Measurements from ENCODE around the gene PDE7B.

PDE7B gene

DNA sequence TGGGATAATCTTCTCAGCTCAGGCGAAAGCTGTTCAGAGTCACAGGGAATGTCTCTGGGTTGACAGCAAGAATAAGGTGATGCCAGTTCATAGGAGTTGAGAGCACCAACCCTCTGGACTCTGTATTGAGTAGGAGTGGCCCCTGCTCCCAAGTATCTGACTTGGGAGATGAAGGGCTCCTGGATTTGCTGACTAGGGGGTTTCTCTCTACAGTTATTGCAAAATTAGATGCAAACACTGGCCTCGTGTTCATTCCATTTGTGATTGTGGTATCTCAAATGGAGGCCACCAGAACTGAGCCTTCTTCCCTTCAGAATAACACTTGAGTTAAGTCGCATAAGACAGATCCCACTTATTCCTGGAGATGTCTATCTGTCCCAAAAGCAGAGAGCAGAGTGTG is 135.7 kb downstream of the PDE7B start:
- DNase-seq (ENCODE audit: low read depth), result no peak

DNA sequence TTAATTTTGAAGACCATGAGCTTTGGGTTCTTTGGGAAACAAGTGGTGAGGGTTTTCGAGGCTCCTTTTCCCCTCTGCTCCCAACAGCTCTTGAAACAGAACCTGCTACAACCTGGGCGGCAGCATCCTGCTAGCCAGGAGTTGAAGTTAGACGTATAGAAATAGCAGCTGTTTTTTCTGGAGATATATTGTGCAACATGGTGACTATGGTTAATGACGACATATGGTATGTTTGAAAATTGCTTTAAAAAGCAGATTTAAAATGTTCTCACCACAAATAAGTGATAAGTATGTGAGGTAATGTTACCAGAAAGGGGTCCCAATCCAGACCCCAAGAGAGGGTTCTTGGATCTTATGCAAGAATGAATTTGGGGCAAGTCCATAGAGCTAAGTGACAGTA is 138.9 kb downstream of the PDE7B start:
- DNase-seq (ENCODE audit: low read depth), result no peak

DNA sequence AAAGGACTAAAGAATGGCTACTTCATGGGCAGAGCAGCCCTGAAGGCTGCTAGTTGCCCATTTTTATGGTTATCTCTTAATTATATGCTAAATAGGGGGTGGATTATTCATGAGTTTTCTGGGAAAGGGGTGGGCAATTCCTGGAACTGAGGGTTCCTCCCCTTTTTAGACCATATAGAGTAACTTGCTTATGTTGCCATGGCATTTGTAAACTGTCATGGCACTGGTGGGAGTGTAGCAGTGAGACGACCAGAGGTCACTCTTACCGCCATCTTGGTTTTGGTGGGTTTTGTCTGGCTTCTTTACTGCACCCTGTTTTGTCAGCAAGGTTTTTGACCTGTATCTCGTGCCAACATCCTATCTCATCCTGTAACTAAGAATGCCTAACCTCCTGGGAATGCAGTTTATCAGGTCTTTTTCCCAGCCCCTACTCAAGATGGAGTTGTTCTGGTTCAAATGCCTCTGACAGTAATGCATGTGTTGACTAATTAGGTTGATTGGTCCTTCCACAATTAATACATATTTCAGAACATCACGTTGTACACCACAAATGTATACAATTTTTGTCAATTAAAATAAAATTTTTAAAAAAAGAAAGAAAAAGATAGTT is 139.5 kb downstream of the PDE7B start:
- no peak for DNase-seq (ENCODE audit: low read depth)

DNA sequence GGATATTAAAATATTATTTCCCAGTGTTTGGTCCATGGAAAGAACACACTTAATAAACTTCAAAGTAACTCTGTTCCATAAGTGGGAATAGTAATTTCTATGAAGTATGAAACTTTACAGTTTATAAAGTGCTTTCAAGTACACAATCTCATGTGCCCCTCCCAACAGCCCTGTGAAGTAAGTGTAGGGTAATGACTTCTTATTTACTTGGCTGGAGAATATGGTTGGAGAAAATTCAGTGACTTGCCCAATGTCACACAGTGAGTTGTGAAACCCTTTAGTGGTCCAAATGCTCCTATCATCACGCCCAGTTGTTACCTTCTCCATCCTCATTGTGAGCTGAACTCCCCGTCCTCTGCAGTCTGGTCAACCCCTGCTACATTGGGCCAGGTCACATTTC is 141.2 kb downstream of the PDE7B start:
- DNase-seq (ENCODE audit: low read depth), result no peak

DNA sequence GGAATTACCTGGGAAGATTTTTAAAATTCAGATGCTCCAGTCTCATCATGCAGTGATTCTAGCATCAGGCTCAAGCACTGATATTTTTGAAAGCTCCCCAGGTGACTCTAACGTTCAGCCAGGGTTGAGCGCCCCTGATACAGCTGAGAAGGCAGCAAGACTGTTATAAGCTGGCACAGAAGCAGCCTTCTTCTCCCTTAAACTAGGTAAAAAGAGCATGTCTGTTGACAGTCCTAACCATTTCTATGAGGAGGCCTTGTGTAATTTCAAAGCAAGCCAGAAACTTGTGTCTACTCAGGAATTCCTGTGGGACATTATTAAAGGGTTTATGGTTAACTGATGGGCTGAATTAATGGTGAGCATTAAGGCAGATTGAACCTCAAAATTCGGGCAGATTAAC is 141.9 kb downstream of the PDE7B start:
- no peak for DNase-seq (ENCODE audit: low read depth)

DNA sequence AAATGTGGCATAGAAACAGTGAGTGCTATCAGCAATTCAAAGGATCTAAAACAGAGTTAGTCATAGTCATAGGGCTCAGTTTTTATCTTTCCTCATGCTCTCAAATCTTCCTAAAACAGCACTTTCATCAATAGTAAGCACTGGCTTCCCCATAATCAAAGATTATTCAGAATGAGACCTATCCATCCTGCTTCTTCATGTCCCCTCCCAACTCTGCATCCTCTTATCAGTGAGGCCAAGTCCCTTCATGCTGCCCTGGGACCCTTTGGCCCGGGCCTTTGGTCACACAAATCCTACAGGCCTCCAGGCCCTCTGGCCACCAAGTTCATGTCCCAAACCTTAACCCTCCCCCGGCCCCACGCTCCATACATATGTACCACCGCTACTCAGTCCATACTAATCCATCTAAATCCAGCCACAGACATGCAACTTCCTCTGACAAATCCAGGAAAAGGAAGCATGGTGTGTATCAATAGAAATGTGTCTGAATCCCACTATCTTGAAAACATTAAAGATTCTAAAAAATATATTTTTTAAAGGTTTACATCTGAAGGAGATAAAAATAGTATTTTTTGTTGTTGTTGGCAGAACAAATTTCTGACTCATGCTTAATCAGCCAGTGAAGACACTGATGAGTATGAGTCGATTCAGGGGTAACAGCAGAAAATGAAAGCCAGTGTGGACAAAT is 143.5 kb downstream of the PDE7B start:
- peak; percentile 63 for DNase-seq (ENCODE audit: low read depth)

DNA sequence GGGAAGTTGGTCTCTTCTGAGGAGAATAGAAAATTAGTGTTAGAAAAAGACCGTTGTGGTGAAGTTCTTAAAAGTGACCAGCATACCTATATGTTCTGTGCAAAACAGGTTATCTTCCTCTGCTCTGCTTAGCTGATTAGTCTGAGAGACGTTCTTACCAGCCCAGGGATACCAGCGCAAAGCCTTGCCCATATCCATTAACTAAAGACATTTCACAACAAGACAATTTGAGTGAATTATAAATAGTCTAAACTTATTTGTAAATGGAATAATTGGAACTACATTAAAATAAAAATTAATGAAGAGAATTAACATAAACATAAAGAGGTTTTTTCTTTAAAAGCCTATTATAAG is 144.0 kb downstream of the PDE7B start:
- DNase-seq (ENCODE audit: low read depth), result no peak

DNA sequence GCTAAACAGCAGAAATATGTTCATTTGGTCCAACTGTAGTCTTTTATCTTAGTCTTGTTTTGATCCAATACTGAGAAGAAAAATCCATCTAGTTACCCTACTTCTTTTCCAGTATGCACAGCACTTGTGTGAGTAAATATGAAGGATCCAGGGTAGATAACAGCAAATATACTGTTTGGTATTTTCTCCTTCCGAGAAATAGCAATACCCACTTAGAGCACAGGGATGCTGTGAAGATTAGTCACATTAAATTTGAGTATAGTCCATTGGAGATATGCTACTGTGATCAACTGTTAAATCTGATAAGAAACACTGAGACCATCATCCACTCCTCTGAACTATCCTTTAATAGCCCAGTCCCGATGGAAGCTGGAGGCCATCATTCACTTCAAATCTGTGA is 145.2 kb downstream of the PDE7B start:
- no peak for DNase-seq (ENCODE audit: low read depth)

DNA sequence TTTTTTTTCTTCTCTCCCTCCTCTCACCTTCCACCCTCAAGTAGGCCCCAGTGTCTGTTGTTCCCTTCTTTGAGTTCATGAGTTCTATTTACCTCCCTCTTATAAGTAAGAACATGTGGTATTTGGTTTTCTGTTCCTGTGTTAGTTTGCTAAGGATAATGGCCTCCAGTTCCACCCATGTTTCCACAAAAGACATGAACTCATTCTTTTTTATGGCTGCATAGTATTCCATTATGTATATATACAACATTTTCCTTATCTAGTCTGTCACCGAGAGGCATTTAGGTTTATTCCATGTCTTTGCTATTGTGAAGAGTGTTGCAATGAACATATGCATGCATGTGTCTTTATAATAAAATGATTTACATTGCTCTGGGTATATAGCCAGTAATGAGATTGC is 147.9 kb downstream of the PDE7B start:
- no peak for DNase-seq (ENCODE audit: low read depth)

DNA sequence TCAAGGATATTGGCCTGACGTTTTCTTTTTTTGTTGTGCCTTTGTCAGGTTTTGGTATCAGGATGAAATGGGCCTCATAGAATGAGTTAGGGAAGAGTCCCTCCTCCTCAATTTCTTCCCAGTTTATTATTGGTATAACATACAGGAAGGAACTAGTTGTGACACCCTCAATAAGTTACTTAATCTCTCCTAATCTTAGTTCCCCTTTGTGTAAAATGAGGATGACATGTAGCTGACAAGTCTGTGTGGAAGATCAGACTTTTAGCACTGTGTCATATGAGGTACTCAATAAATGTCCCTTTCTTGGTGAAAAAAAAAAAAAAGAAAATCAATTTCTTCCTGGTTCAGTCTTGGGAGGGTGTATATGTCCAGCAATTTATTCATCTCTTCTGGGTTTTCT is 155.8 kb downstream of the PDE7B start:
- DNase-seq (ENCODE audit: low read depth), result no peak

DNA sequence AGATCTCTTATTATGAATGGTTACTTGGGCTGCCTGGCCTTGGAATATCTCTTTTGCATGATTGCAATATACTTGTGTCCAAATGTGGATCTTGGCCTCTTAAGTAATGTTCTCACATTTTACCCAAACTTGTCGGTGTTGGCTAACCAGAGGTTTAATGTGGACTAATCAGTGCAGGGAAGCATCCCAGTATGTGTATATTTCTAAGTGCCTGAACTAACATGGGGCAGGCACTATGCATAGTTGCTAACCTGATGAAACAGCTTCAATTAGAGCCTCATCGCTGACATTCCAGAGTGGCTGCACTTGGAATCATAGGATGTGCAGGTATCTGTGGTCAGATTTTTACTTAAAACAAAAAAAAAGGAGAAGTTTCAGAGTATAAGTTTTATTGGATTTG is 160.0 kb downstream of the PDE7B start:
- peak; percentile 13 for DNase-seq (ENCODE audit: low read depth)

DNA sequence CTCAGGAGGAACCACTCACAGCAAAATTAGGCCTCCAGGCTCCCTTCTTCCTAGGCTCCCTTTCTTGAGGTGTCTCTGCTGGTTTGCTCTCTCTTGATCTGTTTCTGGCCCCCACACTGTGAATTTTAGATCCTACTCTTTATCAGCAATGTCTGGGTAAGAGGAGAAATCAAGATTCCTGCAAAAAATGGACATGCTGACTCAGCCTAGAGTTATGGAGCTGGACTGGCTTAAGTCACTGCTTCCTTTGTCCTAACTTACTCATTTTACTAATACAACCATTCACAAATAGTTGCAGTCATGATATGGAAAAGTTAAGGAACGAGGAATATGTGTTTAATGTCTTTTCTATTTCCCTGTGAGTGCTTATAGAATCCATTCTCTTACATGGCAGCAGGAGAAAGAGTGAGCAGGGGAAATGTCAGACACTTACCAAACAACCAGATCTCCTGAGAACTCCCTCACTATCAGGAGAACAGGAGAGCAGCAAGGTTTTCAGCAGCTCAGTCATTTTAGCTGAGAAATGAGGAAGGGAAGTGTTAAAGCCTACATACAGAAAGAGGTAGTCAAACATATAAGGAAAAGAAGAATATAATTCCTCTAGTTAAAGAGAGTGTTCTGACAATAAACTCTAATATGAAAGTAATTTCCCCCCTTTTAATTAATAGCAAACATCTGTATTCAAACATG is 160.8 kb downstream of the PDE7B start:
- peak; percentile 56 for DNase-seq (ENCODE audit: low read depth)

DNA sequence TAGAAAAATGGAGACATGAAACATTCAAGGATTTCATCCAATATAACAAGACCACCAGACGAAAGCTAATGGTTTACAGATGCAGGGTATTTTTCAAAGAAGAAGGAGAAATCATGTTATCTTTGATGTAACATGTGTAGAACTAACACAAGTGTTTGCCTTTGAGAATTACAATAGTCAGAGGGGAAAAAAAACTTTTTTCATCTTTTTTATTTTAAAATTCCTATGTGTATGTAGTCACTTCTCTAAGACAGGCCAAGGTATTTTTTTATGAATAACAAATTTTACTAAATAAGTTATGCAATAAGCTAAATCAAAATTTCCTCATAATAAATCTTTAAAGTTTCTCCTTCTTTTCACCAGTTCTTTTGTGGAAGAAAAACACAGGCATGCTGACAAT is 161.4 kb downstream of the PDE7B start:
- DNase-seq (ENCODE audit: low read depth), result no peak

DNA sequence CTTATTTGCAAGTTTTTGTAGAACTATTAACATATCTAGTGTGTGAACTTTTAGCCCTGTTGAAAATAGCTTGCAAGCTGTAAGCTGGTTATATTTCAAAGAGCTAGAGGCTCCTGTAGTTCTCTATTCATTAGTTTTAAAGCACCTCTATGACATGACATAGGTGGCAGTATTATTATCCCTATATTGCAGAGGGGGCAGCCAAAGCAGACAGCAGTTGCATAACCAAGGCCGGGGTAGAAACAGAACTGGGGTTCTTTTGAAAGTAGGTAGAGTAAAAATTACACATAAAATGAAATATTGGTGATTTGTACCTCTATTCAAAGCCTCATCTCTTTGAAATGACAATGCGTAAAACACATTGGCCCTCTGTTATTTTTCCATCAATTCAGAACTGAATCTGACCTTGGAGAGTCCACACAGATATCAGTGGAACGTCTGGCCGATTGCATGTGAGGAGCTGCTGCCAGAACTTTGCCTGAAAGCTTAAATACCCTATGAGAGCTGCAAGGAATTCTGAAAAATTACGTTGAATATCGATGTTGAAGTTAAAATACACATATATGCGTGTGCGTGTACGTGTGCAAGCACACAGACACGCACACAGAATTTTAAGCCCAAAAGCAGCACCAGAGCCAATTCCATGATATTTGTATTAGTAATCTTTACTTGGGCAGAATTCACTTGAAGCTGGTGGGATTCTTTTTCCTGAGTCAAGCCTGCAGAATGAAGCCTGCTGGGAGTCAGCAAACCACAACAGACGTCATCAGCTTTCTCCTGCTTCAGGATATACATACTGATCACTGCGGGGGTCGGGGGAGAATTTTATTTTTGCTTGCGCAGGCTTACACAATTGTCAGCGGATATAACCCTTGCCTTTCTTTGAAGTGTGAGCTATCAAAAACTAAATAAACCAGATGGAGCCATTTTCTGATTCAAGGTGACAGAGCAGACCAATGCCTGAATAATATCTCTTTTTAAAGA is 163.2 kb downstream of the PDE7B start:
- DNase-seq (ENCODE audit: low read depth), result peak; percentile 89

DNA sequence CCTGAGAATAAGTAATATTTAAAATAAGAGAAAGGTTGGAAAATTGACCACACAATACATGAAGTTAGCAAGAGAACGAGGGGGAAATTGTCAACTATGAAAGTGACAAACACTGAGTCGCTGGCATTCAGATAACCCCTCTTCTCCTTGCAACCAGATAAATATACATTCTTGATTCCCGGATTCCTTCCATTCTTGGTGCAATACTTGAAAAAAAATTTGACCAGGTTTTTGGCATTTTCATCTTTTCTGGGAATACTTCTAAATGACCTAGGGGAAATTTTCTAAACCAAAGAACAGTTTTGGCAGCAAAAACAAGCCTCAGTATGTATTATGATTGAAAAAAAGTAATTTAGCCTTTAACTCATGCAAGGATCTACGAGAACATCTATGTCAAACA is 164.0 kb downstream of the PDE7B start:
- no peak for DNase-seq (ENCODE audit: low read depth)

DNA sequence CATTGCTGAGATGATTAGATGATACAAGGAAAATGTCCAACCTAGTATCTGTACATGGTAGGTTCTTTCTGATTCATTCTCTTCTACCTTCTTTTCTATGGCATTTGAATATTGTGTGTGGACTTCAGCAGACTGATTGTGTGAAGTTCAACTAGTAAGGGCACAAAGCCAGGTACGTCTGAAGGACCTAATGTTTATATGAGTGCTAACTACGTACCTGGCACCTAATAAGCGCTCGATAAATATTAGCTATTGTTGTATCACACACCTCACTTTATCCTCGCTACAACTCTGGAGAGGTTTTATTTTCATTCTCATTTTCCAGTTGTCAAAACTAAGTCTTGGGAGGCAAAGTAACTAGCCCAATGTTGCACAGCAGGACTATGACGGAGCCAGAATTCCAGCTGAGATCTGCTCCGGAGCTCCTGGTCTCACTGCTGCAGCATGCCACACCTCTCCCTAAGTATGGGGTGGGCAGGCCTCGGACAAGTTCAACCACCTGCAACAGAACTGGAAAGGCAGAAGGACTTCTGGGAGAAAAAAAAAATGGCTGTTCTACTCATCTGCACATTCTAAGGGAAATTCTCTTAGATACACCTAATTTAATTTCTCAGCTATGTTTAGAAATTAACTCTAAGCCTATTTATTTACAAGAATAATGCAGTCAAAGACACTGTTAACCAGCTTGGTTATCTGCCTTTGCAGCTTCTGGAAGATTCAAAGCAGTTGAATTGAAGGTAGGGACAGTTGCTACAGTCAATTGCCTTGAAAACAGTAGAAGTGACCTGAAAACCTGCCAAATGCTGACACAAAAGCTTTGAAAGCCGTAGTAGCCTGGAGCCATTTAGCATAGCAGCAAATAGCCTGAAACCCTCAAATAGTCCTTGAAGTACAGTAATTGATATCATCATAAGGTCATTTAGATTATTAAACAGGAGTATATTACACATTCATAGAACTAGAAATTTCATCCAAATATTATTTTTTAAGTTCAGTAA is 165.0 kb downstream of the PDE7B start:
- DNase-seq (ENCODE audit: low read depth), result no peak

DNA sequence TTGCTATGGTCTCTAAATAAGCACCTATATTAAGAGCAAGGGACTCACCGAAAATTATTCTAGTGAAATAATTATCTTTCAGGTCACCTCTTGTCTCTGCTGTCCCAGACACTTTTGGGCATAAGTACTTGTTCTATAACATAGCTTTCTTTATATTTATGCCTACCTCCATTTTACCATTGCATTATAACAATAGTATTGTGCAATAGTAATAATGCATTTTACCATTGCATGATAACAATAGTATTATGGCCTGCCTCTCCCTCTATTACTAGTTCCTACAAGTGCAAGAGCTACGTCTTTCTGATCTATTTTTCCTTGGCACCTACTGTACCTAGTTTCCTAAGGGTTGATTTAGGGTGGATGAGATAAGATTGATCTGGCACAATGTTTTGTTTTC is 169.2 kb downstream of the PDE7B start:
- no peak for DNase-seq (ENCODE audit: low read depth)

DNA sequence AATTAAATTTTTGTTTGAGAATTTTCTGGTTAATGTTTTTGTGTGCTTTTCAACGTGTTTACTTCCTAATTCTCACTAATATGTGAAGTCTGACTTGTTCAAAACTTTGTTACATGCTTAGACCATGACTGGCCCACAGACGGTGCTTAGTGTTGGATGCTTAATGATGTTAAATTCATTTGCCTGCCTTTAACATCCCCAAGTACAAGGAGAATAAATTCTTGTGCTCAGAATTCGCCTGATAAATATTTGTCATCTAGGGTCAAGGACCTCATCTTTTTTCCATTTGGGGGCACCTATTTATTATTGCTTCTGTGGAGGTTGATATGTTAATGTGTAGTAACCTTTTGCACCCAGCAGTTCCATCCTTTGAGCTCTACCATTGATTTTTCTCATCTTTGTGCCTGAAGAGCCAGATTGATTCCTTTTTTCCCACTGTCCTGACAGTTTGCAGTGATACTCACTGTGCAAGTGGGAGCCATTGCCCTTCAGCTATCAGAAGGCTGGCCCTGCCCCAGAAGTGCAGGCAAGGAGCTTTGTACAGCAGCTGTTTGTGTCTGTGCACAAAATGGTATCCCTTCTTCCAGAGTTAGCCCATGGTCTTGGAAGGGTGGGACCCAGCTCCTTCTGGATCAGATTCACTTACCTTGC is 170.8 kb downstream of the PDE7B start:
- DNase-seq (ENCODE audit: low read depth), result no peak

DNA sequence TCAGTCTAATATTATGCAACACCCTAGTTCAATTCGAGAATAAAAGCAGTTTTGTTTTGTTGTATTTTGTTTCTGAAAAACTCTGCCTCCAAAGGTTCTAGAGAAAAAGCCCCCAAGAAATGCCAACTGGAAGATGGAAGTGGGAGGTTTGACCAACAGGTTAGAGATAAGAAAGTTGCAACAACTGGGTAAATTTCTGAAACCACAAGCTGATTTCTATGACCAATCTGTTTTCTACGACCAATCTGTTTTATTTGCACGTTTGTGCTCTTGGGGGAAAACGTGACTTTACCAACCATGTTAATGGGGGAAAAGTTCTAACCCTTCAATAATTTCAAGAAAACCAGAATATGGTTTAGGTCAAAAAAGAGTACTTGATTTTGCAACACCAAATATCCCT is 173.2 kb downstream of the PDE7B start:
- no peak for DNase-seq (ENCODE audit: low read depth)

DNA sequence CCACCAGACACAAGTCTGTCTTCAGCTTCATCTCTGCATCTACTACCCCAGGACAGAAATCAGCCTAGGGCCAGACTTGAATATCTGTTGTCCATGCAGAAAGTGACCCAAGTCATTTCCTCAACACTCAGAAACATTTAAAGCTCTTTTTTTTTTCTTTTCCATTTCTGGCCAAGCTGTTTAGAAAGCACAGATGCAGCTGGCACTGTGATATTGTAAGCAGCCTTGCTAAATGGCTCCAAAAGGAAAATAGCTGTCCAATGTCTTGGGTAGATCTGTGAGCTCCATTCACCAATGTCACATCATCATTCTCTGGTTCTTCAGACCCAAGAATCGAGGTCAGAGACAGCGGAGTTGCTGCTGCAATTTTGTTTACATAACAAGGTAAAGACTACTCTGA is 174.2 kb downstream of the PDE7B start:
- no peak for DNase-seq (ENCODE audit: low read depth)

DNA sequence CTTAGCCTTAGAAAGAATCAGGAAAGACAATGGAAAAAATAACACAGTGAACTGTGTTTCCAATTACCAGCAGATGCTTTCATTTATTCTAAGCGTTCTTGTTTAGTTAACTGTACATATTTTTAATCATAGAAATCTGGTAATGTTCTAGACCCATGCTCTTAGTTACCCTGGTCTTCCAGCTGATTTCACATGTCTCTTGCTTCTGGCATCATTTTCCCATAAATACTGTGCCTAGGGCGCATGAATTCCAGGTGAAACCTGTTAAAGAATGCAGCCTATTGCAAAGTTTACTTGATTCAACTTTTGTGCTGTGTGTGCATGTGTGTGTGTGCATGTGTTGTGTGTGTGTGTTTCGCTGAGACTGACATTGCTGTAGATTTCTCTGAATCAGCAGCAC is 178.6 kb downstream of the PDE7B start:
- DNase-seq (ENCODE audit: low read depth), result no peak

All from fibroblast of the conjunctiva (primary cell).